HG02943 (cell line): ENCODE results near the gene C16orf74.

Experiments
- ATAC-seq: cut with Tn5 transposase; IDR thresholded peaks from one replicate; pipeline ENCODE4 v1.9.1; 2021; ENCODE audit warnings: mild to moderate bottlenecking, low read depth, moderate library complexity; ENCODE audit not compliant: unreplicated experiment

Gene C16orf74

DNA sequence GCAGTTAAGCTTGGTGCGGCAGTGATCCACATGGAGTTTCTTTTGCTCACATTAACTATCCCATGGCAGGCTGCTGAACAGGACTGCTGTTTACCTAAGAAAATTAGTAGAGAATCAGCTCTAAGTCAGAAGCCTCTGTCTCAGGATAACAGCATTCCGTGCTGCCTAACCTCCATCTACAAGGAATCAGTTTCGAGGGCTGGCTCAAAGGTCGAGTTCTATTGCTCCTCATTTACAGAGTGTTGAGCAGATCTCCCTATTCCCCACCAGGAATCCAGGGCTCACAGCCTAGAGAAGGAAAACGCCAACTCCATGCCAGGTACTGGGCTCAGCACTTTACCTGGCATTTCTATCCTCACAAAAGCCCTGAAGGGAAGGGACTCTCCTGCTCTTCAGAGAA, 72.1 kb downstream of the C16orf74 start:
- no peak for ATAC-seq

DNA sequence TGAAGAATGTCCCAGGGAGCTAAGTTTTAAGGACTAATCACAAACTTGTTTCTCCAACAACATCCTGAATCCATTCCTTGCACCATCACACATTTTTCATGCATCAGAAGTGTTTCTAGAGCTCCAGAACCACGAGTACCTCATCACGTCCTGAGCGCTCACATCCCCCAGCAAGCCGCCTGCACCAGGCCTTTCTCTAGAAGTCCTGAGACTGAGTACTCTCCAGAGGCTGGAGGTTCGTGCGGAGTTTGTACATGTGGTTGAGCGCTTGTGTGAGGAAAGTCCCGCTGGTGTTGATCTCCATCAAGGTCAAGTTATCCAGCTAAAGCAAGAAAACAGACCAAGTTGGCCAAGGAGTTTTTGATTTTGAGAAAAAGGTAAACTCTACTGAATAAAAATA, 72.9 kb downstream of the C16orf74 start:
- ATAC-seq: no peak

DNA sequence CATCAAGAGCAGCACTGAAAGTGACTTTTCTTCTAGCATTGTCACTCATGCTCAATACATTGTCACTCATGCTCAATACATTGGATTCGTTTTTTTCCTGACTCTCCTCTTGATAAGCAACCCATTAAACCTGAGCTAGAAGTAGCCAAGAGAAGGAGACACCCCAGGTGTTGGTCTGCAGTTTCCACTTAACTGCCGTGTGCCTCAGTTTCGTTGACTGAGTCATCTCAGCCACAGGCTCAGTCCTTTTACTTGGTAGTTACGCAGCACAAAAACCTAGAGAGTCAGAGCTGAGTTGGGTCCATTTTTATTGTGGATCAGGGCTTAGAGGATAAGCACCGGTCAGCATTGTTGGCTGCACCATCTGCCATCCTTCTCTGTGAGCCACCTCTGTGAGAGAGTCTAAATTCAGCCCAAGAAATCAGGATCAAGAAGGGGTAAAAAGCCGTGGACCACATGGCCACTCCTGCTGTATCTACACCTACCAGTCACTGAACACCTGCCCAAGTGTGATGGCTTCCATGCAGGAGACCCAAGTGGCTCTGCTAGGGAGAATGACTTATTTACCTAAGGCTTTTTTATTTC, 73.4 kb downstream of the C16orf74 start:
- ATAC-seq: no peak

DNA sequence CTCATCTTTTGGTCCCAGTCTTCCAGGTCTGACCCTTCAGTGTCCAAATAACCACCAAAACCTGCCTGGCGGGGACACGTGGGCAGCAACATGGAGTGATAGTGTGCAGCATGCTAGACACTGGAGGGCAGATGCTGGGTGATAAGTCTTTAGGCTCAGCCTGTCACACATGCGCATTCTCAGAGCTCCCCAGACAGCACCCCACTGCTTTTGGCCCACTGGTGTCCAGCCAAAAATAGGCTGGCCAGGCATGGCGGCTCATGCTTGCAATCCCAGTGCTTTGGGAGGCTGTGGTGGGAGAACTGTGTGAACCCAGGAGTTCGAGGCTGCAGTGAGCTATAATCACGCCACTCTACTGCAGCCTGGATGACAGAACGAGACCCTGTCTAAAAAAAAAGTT, 74.4 kb downstream of the C16orf74 start:
- no peak for ATAC-seq

DNA sequence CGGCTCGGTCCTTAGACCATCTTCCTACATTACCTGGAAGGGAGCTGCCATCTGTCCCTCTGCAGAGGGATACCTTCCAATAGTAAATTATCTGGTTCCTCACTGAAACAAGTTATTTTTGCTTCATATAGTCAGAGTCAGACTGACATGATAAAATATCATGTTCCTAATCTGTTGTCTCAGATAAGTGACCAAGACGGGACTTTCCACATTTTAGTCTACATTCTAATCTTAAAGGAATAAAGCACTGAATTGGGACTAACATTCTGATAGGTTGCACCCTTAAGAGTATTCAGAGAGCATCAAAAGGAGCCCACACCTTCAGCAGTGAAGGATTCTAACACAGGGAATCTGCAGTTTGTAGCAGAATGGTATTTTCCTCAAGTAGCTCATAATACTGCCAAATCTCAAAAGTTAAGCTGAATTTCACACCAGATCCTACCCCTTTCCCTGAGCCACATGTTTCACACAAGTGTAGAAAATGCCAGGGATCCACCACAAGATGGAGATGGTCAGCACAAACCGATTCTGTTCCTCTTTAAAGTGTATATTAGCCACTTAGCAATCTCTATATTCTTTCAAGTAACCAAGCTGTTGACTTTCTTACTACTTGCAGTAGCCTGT, 75.5 kb downstream of the C16orf74 start:
- no peak for ATAC-seq

DNA sequence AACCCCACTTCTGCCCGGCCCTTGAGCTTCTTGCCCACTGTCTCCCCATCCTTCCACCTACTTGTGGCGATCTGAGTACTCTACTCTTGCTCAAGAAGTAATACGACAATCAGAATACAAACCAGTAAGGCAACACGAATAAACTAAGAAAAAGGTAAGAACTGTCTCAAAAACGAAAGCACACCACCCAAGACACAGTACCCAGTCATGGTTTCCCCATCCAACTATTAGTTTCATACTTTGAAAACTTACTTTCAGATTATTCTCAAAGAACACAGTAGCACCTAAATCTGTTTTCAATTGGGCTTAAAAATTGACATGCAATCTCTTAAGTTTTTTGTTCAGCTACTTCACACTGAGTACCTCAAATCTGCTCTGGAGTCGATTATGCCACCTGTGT, 76.1 kb downstream of the C16orf74 start:
- no peak for ATAC-seq

DNA sequence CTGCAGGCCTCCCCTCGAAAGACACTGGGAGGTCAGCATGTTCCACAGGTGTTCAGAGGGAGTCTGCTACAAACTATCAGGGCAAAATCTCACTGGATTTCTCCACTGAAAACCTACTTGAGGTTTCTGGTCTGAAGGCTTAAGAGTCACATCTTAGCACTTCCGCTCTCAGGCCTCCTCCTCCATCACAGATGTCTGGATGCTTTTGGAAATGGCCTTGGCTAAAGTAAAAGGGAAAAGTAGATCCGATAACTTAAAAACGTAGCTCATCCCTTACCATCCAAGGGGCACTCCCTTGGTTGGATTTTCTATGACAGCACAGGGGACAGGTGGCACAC, 76.5 kb downstream of the C16orf74 start:
- ATAC-seq: no peak

DNA sequence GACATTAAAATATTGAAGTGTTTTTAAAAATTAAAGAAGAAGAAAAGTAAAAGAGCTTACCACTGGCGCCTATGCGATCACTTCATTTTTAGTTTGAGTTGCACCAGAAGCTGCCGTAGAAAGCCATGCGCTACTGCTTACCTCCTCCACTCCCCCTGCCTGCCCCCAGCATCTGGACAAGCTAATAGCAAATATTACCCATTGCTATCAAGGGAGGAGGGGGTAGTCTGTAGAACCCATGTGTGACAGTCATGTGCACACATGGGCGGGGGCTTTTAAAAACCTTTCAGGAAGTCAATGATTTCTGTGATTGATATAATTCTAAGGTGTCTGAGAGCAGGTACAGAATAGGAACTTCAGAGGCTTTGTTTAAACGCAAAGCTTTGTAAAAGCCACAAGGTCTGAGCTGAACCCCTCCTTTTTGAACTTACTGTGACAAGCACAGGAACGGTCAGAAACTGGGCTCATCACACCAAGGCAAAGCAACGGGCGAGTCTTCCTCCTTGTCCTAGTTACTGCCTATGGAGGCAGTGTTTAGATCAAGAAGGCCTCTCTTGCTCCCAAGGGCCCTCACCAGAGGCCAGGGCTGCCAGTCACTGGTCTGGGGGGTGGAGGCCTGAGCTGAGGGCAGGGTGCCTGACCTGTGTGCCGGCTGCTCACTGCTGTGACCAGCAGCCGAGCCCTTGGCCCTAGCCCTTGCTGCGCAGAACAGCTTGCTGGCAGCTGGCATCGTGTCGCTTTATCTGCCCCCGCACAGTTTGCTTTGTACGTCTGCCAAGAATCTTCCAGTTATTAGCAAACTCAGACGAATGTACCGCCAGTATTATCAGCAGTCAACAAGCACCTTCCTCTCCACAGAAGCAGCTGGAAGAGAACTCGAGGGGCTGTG, 77.1 kb downstream of the C16orf74 start:
- ATAC-seq: no peak

DNA sequence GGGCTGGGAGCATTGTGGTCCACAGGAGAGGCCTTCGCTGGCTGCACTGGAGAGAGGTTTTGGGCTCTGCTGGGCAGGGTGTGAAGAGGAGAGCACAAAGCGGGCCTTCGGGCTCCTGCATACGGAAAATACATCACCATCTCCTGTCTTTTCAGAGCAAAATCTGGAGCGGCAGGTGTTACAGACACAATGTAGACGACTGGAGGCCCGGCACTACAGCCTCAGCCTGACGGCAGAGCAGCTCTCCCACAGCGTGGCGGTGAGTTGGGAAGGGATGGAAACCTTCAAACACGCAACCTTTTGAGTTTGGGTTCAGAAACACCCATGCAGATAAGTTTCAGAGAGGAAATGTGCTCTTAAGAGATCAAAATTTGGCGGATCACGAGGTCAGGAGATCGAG, 80.1 kb downstream of the C16orf74 start:
- ATAC-seq: no peak

DNA sequence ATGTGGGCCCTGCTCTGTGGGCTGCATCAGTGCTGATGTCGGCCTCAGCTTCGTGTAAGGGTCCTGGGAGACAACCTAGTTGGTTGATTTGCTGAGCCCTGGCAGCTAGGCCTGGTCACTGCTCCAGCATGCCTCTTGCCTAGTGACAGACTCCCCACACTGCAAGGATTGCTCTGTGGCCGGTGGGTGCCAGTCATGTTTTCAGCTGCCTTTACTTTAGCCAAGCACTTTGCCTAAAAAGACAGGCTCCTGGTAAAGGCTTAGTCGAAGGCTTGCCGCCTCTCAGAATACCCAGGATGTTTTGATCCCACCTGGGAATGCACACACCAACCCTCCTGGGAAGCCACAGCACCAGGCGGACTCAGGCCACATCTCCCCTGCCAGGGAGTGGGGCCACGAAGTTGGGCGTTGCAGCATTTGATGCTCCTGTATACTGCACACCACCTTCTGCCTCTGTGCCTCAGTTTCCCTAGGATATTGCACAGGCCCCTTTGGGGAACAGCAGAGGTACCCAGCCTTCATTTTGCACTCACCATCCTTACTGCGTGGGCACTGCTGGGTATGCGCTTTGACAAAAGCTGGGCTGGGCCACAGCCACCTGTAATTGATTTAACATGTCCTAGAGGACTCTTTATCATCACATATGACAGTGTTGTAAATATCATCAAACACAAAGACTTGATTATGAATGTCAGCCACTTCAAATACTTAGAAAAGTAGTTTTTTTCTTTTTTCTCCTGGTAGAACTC, 82.0 kb downstream of the C16orf74 start:
- ATAC-seq: no peak

DNA sequence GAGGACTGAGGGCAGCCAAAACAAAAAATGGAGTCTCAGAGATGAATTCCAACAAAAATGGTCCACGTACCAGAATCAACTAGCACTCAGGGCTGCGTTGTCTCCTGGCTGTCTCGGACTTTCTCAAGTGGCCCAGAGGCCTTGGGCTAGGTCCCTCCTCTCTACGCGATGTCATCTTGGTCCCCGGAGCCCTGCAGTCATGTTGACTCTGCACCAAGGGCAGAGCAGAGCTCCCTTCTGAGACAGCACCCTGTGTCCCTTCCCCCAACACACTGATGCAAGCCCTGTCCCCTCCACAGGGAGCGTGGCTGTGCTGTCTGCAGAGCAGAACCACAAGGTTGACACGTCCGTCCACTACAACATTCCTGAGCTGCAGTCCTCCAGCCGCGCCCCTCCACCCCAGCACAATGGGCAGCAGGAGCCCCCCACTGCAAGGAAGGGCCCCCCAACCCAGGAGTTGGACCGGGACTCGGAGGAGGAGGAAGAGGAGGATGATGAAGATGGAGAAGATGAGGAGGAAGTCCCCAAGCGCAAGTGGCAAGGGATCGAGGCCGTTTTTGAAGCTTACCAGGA, 83.0 kb downstream of the C16orf74 start:
- ATAC-seq: no peak

DNA sequence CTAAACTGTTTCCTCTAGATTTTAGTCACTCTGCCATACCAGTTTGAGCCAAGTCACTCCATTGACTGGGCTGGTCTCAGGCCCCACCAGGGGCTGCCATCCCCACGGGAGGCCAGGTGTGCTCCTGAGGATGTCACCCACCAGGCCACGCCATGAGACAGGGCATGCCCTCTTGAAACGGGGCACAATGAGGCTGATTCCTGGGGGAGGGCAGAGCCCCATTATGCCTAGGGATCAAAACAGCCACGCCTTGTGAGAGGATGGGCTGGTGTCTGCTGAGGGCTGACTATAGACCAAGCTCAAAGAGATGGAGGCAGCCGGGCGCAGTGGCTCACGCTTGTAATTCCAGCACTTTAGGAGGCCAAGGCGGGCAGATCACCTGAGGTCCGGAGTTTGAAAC, 83.6 kb downstream of the C16orf74 start:
- no peak for ATAC-seq

DNA sequence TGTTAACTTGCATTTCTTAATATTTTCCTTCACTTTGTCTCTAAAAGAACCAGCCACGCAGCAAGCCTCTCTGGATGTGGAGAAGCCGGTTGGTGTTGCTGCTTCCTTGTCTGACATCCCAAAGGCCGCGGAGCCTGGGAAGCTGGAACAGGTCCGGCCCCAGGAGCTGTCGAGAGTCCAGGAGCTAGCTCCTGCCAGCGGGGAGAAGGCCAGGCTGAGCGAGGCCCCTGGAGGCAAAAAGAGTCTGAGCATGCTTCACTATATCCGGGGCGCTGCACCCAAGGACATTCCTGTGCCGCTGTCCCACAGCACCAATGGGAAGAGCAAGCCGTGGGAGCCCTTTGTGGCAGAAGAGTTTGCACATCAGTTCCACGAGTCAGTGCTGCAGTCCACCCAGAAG, 85.0 kb downstream of the C16orf74 start:
- no peak for ATAC-seq

DNA sequence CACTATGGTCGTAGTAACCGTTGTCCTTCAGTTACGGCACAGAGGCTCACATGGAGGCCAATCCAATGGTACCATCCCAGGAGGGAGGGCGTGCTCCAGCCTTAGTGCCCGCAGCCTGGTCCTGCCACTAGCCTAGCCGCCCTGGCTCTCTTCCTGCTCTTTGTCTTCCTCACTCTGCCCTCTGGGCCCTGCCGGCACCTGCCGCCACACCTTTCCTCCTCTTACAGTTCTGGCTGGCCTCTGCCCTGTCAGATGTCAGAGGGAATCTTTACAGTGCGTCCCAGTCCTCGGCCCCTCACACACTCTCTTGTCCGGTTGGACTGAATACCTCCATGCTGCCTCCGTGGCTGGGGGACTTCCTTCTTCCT, 85.5 kb downstream of the C16orf74 start:
- ATAC-seq: no peak

DNA sequence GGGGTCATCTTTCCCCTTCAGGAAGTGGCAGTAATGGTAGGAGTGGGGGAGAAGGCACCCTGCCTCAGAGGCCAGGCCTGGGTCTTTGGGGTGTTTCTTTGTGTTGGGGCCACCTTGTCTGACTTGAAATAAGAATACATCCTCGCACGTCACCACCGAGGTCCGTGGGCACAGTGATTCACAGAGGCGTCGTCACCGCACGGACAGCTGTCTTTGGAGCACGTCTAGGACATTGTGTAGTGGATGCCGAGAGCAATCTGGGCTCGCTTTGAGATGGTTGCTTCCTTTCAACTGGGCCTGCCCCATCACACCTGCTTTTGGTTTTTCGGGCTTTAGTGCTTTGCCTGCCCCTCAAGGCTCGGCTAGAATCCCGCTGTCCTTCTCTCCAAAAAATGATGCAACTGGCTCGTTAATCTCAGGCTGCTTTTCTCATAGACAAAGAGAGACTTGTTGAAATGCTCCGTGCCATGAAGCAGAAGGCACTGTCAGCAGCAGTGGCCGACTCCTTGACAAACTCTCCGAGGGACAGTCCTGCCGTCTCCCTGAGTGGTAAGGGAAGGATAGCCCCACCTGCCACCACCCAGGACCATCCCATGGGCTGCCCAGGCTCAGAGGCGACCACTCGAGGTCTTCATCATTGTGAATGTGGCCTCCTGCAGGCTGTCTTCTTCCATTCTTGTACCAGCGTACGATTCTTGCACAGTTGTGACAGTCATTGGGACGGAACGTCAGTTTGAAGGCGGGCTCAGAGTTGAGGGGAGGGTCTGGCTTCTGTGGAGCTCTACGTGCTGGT, 86.1 kb downstream of the C16orf74 start:
- ATAC-seq: no peak

DNA sequence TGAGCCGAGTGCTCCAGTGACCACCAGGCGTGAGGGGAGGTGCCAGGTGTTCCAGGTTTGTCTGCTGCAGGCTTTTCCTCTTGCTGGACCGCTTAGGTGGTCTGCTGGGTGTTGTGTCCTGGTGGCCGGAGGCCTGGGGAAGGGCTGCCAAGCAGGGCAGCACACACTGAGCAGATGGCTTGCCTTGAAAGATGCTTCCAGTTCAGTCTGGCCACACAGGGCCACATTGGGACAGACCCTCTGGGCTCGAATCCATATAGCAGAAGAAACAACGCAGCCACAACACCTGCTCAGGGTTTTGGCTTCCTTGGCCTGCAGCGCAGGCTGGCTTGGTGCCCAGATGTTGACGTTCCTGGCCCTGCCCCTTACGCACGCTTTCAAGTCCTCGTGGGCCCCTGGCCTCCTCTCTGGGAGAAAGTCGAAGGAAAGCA, 87.0 kb downstream of the C16orf74 start:
- ATAC-seq: no peak

DNA sequence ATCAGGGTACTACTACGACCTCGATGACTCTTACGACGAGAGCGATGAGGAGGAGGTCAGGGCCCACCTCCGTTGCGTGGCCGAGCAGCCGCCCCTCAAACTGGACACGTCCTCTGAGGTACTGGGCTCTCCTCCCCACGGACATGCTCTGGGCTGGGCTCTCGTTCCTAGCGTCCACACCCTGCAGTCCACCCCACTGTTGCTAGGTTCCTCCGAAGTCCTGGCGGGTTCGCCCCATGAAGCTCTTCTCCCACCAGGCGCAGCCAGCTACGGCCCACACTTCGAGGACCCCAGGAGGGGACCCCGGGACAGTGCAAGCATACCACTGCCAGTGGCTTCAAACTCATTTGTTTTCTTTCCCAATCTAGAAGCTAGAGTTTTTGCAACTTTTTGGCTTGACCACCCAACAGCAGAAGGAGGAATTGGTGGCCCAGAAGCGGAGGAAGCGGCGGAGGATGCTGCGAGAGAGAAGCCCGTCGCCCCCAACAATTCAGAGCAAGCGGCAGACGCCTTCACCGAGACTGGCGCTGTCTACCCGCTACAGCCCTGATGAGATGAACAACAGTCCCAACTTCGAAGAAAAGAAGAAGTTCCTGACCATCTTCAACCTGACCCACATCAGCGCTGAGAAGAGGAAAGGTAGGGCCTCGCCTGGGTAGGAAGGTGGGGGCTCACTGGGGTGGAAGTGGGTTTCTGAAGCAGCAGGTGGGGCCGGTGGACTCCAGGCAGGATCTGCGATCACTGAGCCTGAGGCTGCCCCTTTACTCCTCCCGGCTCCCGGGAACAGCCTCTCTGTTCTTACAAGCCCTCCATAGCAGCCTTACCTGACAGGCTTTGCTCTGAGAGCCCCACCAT, 87.7 kb downstream of the C16orf74 start:
- no peak for ATAC-seq

DNA sequence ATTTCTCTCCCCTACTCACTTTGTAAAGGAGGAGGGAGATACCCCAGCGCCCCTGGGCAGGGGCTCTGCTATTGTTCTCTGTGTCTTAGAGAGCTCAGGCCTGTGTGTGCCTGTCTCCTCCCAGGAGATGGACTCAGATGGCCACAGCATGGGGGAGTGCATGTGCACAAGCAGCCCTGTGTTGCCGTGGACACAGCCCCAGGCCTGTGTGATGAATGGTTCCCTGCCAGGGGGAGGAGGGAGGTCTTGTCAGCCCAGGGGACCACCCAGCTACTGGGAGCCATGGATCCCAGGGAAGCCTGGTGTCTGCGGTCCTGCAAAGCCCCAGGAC, 88.4 kb downstream of the C16orf74 start:
- no peak for ATAC-seq

DNA sequence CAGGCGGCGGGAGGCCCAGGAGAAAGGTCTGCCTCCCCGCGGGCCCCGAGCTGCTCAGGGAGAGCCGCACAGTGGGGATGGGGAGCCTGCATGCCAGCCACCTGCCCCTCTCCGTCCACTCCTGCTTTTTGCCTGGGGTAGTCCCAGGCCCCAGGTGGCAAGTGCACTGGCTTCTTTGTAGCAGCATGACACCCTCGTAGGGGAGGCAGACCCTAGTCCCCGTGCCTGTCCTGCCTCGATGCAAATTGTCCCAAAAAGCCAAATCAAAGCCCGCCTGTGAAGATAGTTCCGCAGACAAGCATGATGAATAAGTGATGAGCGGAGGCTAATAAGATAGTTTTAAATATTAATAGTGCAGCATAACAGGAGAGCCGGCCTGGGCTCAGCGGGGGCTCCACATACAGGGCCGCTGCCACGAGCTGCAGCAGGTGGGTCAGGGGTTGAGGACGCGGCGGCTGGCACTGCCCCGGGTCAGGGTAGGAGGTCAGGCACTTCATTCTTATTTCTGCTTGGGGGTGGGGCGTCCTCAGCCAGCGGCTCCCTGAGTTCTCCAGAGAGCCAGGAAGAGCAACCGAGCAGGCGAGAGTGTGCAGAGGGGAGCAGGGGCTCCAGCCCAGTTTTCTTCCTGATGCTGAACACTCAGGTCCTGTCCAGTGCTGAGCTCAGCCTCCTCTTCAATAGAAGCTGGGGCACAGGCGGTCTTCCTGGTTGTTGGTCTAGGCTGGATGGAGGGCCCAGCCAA, 89.0 kb downstream of the C16orf74 start:
- ATAC-seq: no peak
